ENCODE results near the gene NAV3. TPM values are rescaled to one million over a fixed set of nuclear protein-coding genes. Genes with fewer than 3 reads are reported as not detected.

NAV3 gene
- total RNA-seq, 1 donor from 2014 or later: 1.5 TPM

- no peak for DNase-seq
- H3K36me3 ChIP-seq: no peaks in the 10 kb centered on the region
- no peak overlapping the region for H3K27ac ChIP-seq (replicated peaks)
- intact Hi-C loops (cut with micrococcal nuclease): no loop called here
- TF ChIP-seq CTCF (IDR thresholded peaks at IDR 0.05; ENCODE audit: borderline replicate concordance): no peak
- H3K4me1 ChIP-seq: peaks cover 5% of the 10 kb centered on the region
- H3K4me3 ChIP-seq: no peak overlapping the region
- H3K27me3 ChIP-seq (ENCODE audit: low read depth): no peaks in the 10 kb centered on the region
- no peaks in the 10 kb centered on the region for H3K9me3 ChIP-seq (replicated peaks)
These were observed 97.4 kb downstream of the NAV3 start for GRCh38 chr12:77928078-77928477.

GRCh38 chr12:77932216-77932615 is 101.5 kb downstream of the NAV3 start:
- Histone ChIP-seq H3K27me3 (ENCODE audit: low read depth) (no peaks in the 10 kb centered on the region), H3K9me3 (replicated peaks) (no peaks in the 10 kb centered on the region), H3K4me1 (no peaks in the 10 kb centered on the region), H3K4me3 (no peak overlapping the region), H3K36me3 (no peaks in the 10 kb centered on the region), H3K27ac (replicated peaks) (no peak overlapping the region)
- no peak for DNase-seq
- no peak for TF ChIP-seq CTCF (IDR thresholded peaks at IDR 0.05; ENCODE audit: borderline replicate concordance)
- intact Hi-C loops (cut with micrococcal nuclease): no loop called here

GRCh38 chr12:77938301-77938700 is 107.6 kb downstream of the NAV3 start:
- DNase-seq: no peak
- Histone ChIP-seq H3K4me3 (no peak overlapping the region), H3K27ac (replicated peaks) (no peak overlapping the region), H3K27me3 (ENCODE audit: low read depth) (no peaks in the 10 kb centered on the region), H3K9me3 (replicated peaks) (no peaks in the 10 kb centered on the region), H3K36me3 (no peaks in the 10 kb centered on the region), H3K4me1 (peaks cover 24% of the 10 kb centered on the region)
- intact Hi-C loops (cut with micrococcal nuclease): no loop called here
- TF ChIP-seq CTCF (IDR thresholded peaks at IDR 0.05; ENCODE audit: borderline replicate concordance): no peak

GRCh38 chr12:77940011-77940423 is 109.3 kb downstream of the NAV3 start:
- no peaks in the 10 kb centered on the region for H3K36me3 ChIP-seq
- no peak for DNase-seq
- H3K4me1 ChIP-seq: peaks cover 25% of the 10 kb centered on the region
- no peak for TF ChIP-seq CTCF (IDR thresholded peaks at IDR 0.05; ENCODE audit: borderline replicate concordance)
- no peaks in the 10 kb centered on the region for H3K9me3 ChIP-seq (replicated peaks)
- H3K27ac ChIP-seq (replicated peaks): no peak overlapping the region
- H3K27me3 ChIP-seq (ENCODE audit: low read depth): no peaks in the 10 kb centered on the region
- intact Hi-C loops (cut with micrococcal nuclease): no loop called here
- H3K4me3 ChIP-seq: no peak overlapping the region

- H3K27me3 ChIP-seq (ENCODE audit: low read depth): no peaks in the 10 kb centered on the region
- no peak overlapping the region for H3K27ac ChIP-seq (replicated peaks)
- TF ChIP-seq CTCF (IDR thresholded peaks at IDR 0.05; ENCODE audit: borderline replicate concordance): no peak
- no peaks in the 10 kb centered on the region for H3K9me3 ChIP-seq (replicated peaks)
- H3K36me3 ChIP-seq: no peaks in the 10 kb centered on the region
- DNase-seq: no peak
- intact Hi-C loops (cut with micrococcal nuclease): no loop called here
- no peak overlapping the region for H3K4me3 ChIP-seq
- peaks cover 25% of the 10 kb centered on the region for H3K4me1 ChIP-seq
These were observed 109.9 kb downstream of the NAV3 start for GRCh38 chr12:77940567-77940966.

GRCh38 chr12:77941401-77941800 is 110.7 kb downstream of the NAV3 start:
- no peak for TF ChIP-seq CTCF (IDR thresholded peaks at IDR 0.05; ENCODE audit: borderline replicate concordance)
- Histone ChIP-seq H3K27me3 (ENCODE audit: low read depth) (no peaks in the 10 kb centered on the region), H3K4me1 (peaks cover 25% of the 10 kb centered on the region), H3K36me3 (no peaks in the 10 kb centered on the region), H3K27ac (replicated peaks) (no peak overlapping the region), H3K4me3 (no peak overlapping the region), H3K9me3 (replicated peaks) (no peaks in the 10 kb centered on the region)
- intact Hi-C loops (cut with micrococcal nuclease): no loop called here
- no peak for DNase-seq

All from left ventricle myocardium inferior (tissue), 1 donor.